HEK293T (cell line): ENCODE data around the gene UBE2I.

Experiments
- ARNT ChIP-seq: fragments of 450-650 bp; IDR thresholded peaks from 2 replicates; pipeline ENCODE4 v1.6.1; 2017; ENCODE audit warnings: mild to moderate bottlenecking
- FOXA1 ChIP-seq: fragments of 450-650 bp; IDR thresholded peaks from 2 replicates; pipeline ENCODE4 v1.6.1; 2016; ENCODE audit warnings: mild to moderate bottlenecking
- FOXM1 ChIP-seq: fragments of 450-650 bp; IDR thresholded peaks from 2 replicates; pipeline ENCODE4 v1.6.1; 2017; ENCODE audit warnings: mild to moderate bottlenecking, borderline replicate concordance
- NFRKB ChIP-seq: fragments of 450-650 bp; IDR thresholded peaks from 2 replicates; pipeline ENCODE4 v1.6.1; 2016; ENCODE audit warnings: mild to moderate bottlenecking, moderate library complexity
- SP1 ChIP-seq: fragments of 450-650 bp; IDR thresholded peaks from 2 replicates; pipeline ENCODE4 v1.6.1; 2017
- SUZ12 ChIP-seq: fragments of 450-650 bp; IDR thresholded peaks from 2 replicates; pipeline ENCODE4 v1.6.1; 2016; ENCODE audit warnings: mild to moderate bottlenecking
- TARDBP ChIP-seq: fragments of 450-650 bp; IDR thresholded peaks from 2 replicates; pipeline ENCODE4 v1.6.1; 2016
- TF ChIP-seq, protein P1 (sequence below): fragments of 450-650 bp; IDR thresholded peaks from 2 replicates; pipeline ENCODE4 v1.6.1; 2016

DNA sequence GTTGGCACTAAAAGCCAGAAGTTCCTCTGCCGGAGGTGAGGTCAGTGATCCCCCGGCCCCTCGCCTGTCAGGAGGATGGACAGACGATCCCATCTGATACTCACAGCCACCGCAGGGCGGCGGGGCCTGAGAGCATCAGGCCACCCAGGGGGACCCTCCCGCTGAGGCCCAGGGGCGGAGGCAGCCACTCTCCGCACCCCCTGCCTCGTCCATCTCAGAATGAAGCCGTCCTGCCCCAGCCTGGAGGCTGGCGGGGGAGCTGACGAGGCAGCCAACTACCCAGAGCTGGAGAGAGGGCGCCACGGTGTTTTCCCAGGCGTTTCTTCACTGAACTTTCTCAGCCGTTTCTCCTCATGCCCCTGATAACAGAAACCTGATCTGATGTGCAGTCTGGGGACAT, 31.0 kb upstream of the UBE2I start:
- TF ChIP-seq FOXA1: no peak
- no peak for TF ChIP-seq TARDBP
- no peak for TF ChIP-seq NFRKB
- TF ChIP-seq SUZ12: no peak
- no peak for TF ChIP-seq ARNT
- no peak for TF ChIP-seq FOXM1
- TF ChIP-seq, protein P1, sequence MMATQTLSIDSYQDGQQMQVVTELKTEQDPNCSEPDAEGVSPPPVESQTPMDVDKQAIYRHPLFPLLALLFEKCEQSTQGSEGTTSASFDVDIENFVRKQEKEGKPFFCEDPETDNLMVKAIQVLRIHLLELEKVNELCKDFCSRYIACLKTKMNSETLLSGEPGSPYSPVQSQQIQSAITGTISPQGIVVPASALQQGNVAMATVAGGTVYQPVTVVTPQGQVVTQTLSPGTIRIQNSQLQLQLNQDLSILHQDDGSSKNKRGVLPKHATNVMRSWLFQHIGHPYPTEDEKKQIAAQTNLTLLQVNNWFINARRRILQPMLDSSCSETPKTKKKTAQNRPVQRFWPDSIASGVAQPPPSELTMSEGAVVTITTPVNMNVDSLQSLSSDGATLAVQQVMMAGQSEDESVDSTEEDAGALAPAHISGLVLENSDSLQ: no peak
- no peak for TF ChIP-seq SP1
